Measurements from ENCODE around the gene CFH.
A peak's percentile ranks its signal among the peaks of the same experiment; 100 is the strongest.
"Not testable (repeated sequence)": the region's sequence is repeated elsewhere in the genome, so short reads cannot be mapped to it uniquely, and the experiment has no call there.

Gene CFH

GRCh38 chr1:196669693-196670092 is 17.9 kb downstream of the CFH start:
- no peak for DNase-seq

GRCh38 chr1:196674908-196675307 is 23.1 kb downstream of the CFH start:
- no peak for DNase-seq

GRCh38 chr1:196677781-196678509 is 26.1 kb downstream of the CFH start:
- DNase-seq, result no peak

GRCh38 chr1:196678510-196678884 is 26.7 kb downstream of the CFH start:
- no peak for DNase-seq

- DNase-seq, result no peak
Measured at GRCh38 chr1:196680107-196680506, 28.3 kb downstream of the CFH start.

GRCh38 chr1:196684476-196684875 is 32.6 kb downstream of the CFH start:
- no peak for DNase-seq

GRCh38 chr1:196685506-196685905 is 33.7 kb downstream of the CFH start:
- no peak for DNase-seq

- DNase-seq, result no peak
Measured at GRCh38 chr1:196689001-196689400, 37.2 kb downstream of the CFH start.

- no peak for DNase-seq
Measured at GRCh38 chr1:196690582-196690981, 38.7 kb downstream of the CFH start.

GRCh38 chr1:196698993-196699392 is 47.1 kb downstream of the CFH start:
- no peak for DNase-seq

GRCh38 chr1:196701144-196701543 is 49.3 kb downstream of the CFH start:
- DNase-seq, result no peak

GRCh38 chr1:196709892-196710291 is 58.0 kb downstream of the CFH start:
- not testable (repeated sequence) for DNase-seq

- DNase-seq, result no peak
Measured at GRCh38 chr1:196717868-196718267, 66.0 kb downstream of the CFH start.

- DNase-seq, result peak in 1 of 2 donors; percentile 37
Measured at GRCh38 chr1:196723325-196724185, 71.7 kb downstream of the CFH start.

- no peak for DNase-seq
Measured at GRCh38 chr1:196732526-196732925, 80.7 kb downstream of the CFH start.

- no peak for DNase-seq
Measured at GRCh38 chr1:196733091-196733970, 81.5 kb downstream of the CFH start.

GRCh38 chr1:196734006-196734405 is 82.2 kb downstream of the CFH start:
- no peak for DNase-seq

- no peak for DNase-seq
Measured at GRCh38 chr1:196734460-196734859, 82.6 kb downstream of the CFH start.

- DNase-seq, result no peak
Measured at GRCh38 chr1:196738730-196739129, 86.9 kb downstream of the CFH start.

- not testable (repeated sequence) for DNase-seq
Measured at GRCh38 chr1:196743244-196743643, 91.4 kb downstream of the CFH start.

GRCh38 chr1:196765019-196765740 is 113.3 kb downstream of the CFH start:
- DNase-seq, result not testable (repeated sequence)

- not testable (repeated sequence) for DNase-seq
Measured at GRCh38 chr1:196769823-196770222, 118.0 kb downstream of the CFH start.
